Measurements from ENCODE around the gene EML2.

GRCh38 chr19:45621389-45621788, 17.8 kb downstream of the EML2 start:
- TF ChIP-seq, protein P1, sequence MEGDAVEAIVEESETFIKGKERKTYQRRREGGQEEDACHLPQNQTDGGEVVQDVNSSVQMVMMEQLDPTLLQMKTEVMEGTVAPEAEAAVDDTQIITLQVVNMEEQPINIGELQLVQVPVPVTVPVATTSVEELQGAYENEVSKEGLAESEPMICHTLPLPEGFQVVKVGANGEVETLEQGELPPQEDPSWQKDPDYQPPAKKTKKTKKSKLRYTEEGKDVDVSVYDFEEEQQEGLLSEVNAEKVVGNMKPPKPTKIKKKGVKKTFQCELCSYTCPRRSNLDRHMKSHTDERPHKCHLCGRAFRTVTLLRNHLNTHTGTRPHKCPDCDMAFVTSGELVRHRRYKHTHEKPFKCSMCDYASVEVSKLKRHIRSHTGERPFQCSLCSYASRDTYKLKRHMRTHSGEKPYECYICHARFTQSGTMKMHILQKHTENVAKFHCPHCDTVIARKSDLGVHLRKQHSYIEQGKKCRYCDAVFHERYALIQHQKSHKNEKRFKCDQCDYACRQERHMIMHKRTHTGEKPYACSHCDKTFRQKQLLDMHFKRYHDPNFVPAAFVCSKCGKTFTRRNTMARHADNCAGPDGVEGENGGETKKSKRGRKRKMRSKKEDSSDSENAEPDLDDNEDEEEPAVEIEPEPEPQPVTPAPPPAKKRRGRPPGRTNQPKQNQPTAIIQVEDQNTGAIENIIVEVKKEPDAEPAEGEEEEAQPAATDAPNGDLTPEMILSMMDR (IDR thresholded peaks at IDR 0.05; ENCODE audit: insufficient read depth, low read depth, low read length) = no peak
- no peak for TF ChIP-seq EZH2 (IDR thresholded peaks at IDR 0.05; ENCODE audit: insufficient read depth, low read length)
